Vagina (tissue), 2 donors: ENCODE results near the gene RASA2. TPM values are rescaled to one million over a fixed set of nuclear protein-coding genes. Genes with fewer than 3 reads are reported as not detected.

Experiments used
- DNase-seq, 2 donors: peaks; one replicate each; pipeline ENCODE4 v3.0.0-alpha.2; 2017; ENCODE audit errors: extremely low spot score in 2 of 2
- H3K27ac ChIP-seq: fragments of 200-600 bp; sonication (generic); one replicate; pipeline ENCODE4 v1.5.1; 2019
- H3K27me3 ChIP-seq: fragments of 200-600 bp; sonication (generic); one replicate; pipeline ENCODE4 v1.5.1; 2019
- H3K36me3 ChIP-seq, 2 donors: fragments of 200-600 bp; sonication (generic); one replicate each; pipeline ENCODE4 v1.5.1; 2017 to 2019
- H3K4me1 ChIP-seq: fragments of 200-600 bp; sonication (generic); one replicate; pipeline ENCODE4 v1.5.1; 2019
- H3K4me3 ChIP-seq, 2 donors: fragments of 200-600 bp; sonication (generic); 1 replicate in 1 of 2; 2 replicates in 1 of 2; pipeline ENCODE4 v1.5.1; 2016 to 2019
- H3K9me3 ChIP-seq: fragments of 200-600 bp; sonication (generic); one replicate; pipeline ENCODE4 v1.5.1; 2019
- CTCF ChIP-seq, 3 experiments: fragments of 450-650 bp in 2 of 3; fragments of 200-600 bp in 1 of 3; sonication (generic) in 1 of 3; IDR thresholded peaks; one replicate each; pipeline ENCODE4 v1.5.1; 2017 to 2019; ENCODE audit warnings: antibody characterized with exemption in 3 of 3, mild to moderate bottlenecking in 2 of 3, moderate library complexity in 2 of 3
- POLR2A ChIP-seq, 2 donors: fragments of 450-650 bp; IDR thresholded peaks; one replicate each; pipeline ENCODE4 v1.6.1; 2017; ENCODE audit warnings: antibody characterized with exemption in 2 of 2, mild to moderate bottlenecking in 2 of 2, moderate library complexity in 2 of 2
- POLR2AphosphoS5 ChIP-seq, 2 donors: sonication (generic); formaldehyde crosslinking; IDR thresholded peaks; one replicate each; pipeline ENCODE4 v1.9.0; 2017; ENCODE audit warnings: antibody characterized with exemption in 2 of 2, mild to moderate bottlenecking in 2 of 2, low read depth in 1 of 2; ENCODE audit not compliant: insufficient read depth in 1 of 2
- intact Hi-C: fragments of 100-400 bp; cut with DNase I; formaldehyde crosslinking; loops from one replicate; pipeline ENCODE4 v1.15.1; 2023
- total RNA-seq: library from RNA; depleted of rRNA; stranded (reverse); fragments of >200 nt; gene quantifications from one replicate; pipeline ENCODE4 v1.2.3, GENCODE V29; 2016

RASA2 gene
- total RNA-seq, 1 donor from 2014 or later = 18.4 TPM

- no peaks in the 10 kb centered on the region for H3K27me3 ChIP-seq
- intact Hi-C loops = no loop called here
- no peak overlapping the region for H3K27ac ChIP-seq
- H3K4me3 ChIP-seq = no peak overlapping the region
- TF ChIP-seq CTCF (IDR thresholded peaks at IDR 0.05) (no peak), POLR2A (IDR thresholded peaks at IDR 0.05) (no peak), POLR2AphosphoS5 (IDR thresholded peaks at IDR 0.05; ENCODE audit: insufficient read depth in 1 of 2, low read depth in 1 of 2) (no peak)
- H3K9me3 ChIP-seq = peaks cover 5% of the 10 kb centered on the region
- DNase-seq = no peak
- peaks cover 0 to 22% of the 10 kb centered on the region in 2 donors for H3K36me3 ChIP-seq
- H3K4me1 ChIP-seq = no peaks in the 10 kb centered on the region
These were observed 51.9 kb downstream of the RASA2 start for GRCh38 chr3:141538568-141539240.

GRCh38 chr3:141539431-141540187 is 52.8 kb downstream of the RASA2 start:
- H3K36me3 ChIP-seq = peaks cover 0 to 28% of the 10 kb centered on the region in 2 donors
- H3K9me3 ChIP-seq = peaks cover 5% of the 10 kb centered on the region
- TF ChIP-seq POLR2AphosphoS5 (IDR thresholded peaks at IDR 0.05; ENCODE audit: insufficient read depth in 1 of 2, low read depth in 1 of 2) (no peak), POLR2A (IDR thresholded peaks at IDR 0.05) (no peak), CTCF (IDR thresholded peaks at IDR 0.05) (no peak)
- H3K4me3 ChIP-seq = no peak overlapping the region
- H3K27me3 ChIP-seq = no peaks in the 10 kb centered on the region
- H3K27ac ChIP-seq = no peak overlapping the region
- no peak for DNase-seq
- intact Hi-C loops = no loop called here
- H3K4me1 ChIP-seq = no peaks in the 10 kb centered on the region

GRCh38 chr3:141540531-141540930 is 53.7 kb downstream of the RASA2 start:
- intact Hi-C loops = no loop called here
- no peak overlapping the region for H3K4me3 ChIP-seq
- H3K9me3 ChIP-seq = peaks cover 5% of the 10 kb centered on the region
- no peak for DNase-seq
- no peak overlapping the region for H3K27ac ChIP-seq
- TF ChIP-seq CTCF (IDR thresholded peaks at IDR 0.05) (no peak), POLR2AphosphoS5 (IDR thresholded peaks at IDR 0.05; ENCODE audit: insufficient read depth in 1 of 2, low read depth in 1 of 2) (no peak), POLR2A (IDR thresholded peaks at IDR 0.05) (no peak)
- no peaks in the 10 kb centered on the region for H3K27me3 ChIP-seq
- H3K4me1 ChIP-seq = no peaks in the 10 kb centered on the region
- peaks cover 0 to 37% of the 10 kb centered on the region in 2 donors for H3K36me3 ChIP-seq

GRCh38 chr3:141542202-141542969 is 55.6 kb downstream of the RASA2 start:
- no peak for DNase-seq
- intact Hi-C loops = no loop called here
- H3K27ac ChIP-seq = no peak overlapping the region
- H3K9me3 ChIP-seq = peaks cover 5% of the 10 kb centered on the region
- no peaks in the 10 kb centered on the region for H3K4me1 ChIP-seq
- peaks cover 0 to 31% of the 10 kb centered on the region in 2 donors for H3K36me3 ChIP-seq
- H3K4me3 ChIP-seq = no peak overlapping the region
- H3K27me3 ChIP-seq = no peaks in the 10 kb centered on the region
- no peak for TF ChIP-seq POLR2AphosphoS5 (IDR thresholded peaks at IDR 0.05; ENCODE audit: insufficient read depth in 1 of 2, low read depth in 1 of 2)
- TF ChIP-seq CTCF (IDR thresholded peaks at IDR 0.05) = no peak
- no peak for TF ChIP-seq POLR2A (IDR thresholded peaks at IDR 0.05)
